Measurements from ENCODE around the gene IZUMO2. TPM values are rescaled to one million over a fixed set of nuclear protein-coding genes. Genes with fewer than 3 reads are reported as not detected.

Gene IZUMO2
- polyA plus RNA-seq (2013, experiment 1 of 2; ENCODE audit: insufficient read length) = not detected
- not detected for polyA plus RNA-seq (2013, experiment 2 of 2; ENCODE audit: insufficient read length)

- DNase-seq = no peak
Measured at GRCh38 chr19:50162988-50163387, at the start of gene IZUMO2. Gene IZUMO2, minus strand, starts transcription at chr19:50163281. Its CDS starts 87 bp downstream, at chr19:50163194.

GRCh38 chr19:50210425-50210824, 47.3 kb upstream of the IZUMO2 start:
- DNase-seq = no peak

GRCh38 chr19:50209131-50209530, 46.0 kb upstream of the IZUMO2 start:
- no peak for DNase-seq

- DNase-seq = no peak
Measured at GRCh38 chr19:50207730-50208129, 44.6 kb upstream of the IZUMO2 start.

- no peak for DNase-seq
Measured at GRCh38 chr19:50206191-50206590, 43.1 kb upstream of the IZUMO2 start.

- no peak for DNase-seq
Measured at GRCh38 chr19:50205681-50206138, 42.6 kb upstream of the IZUMO2 start.

GRCh38 chr19:50204811-50205675, 42.0 kb upstream of the IZUMO2 start:
- DNase-seq = no peak

GRCh38 chr19:50204081-50204428, 41.0 kb upstream of the IZUMO2 start:
- no peak for DNase-seq

- DNase-seq = peak; percentile 4
Measured at GRCh38 chr19:50203281-50204080, 40.4 kb upstream of the IZUMO2 start, which contains the start of gene MYH14. Gene MYH14, plus strand, starts transcription at chr19:50203622. Its CDS starts 6,744 bp downstream, at chr19:50210366.

- DNase-seq = no peak
Measured at GRCh38 chr19:50202962-50203280, 39.8 kb upstream of the IZUMO2 start.

- no peak for DNase-seq
Measured at GRCh38 chr19:50202386-50202785, 39.3 kb upstream of the IZUMO2 start.

GRCh38 chr19:50199259-50199555, 36.1 kb upstream of the IZUMO2 start:
- DNase-seq = no peak

- no peak for DNase-seq
Measured at GRCh38 chr19:50198431-50199258, 35.6 kb upstream of the IZUMO2 start.

- DNase-seq = no peak
Measured at GRCh38 chr19:50197348-50197747, 34.3 kb upstream of the IZUMO2 start.

GRCh38 chr19:50196322-50196932, 33.3 kb upstream of the IZUMO2 start:
- DNase-seq = no peak

GRCh38 chr19:50195224-50195623, 32.1 kb upstream of the IZUMO2 start:
- DNase-seq = no peak

GRCh38 chr19:50192463-50193211, 29.6 kb upstream of the IZUMO2 start:
- no peak for DNase-seq

GRCh38 chr19:50191216-50191615, 28.1 kb upstream of the IZUMO2 start:
- DNase-seq = no peak

- no peak for DNase-seq
Measured at GRCh38 chr19:50190439-50190891, 27.4 kb upstream of the IZUMO2 start.

GRCh38 chr19:50189331-50189730, 26.2 kb upstream of the IZUMO2 start:
- no peak for DNase-seq

- no peak for DNase-seq
Measured at GRCh38 chr19:50187937-50188336, 24.9 kb upstream of the IZUMO2 start.
